WTC11 (cell line): Measurements from ENCODE around the gene FLT3LG. TPM values are rescaled to one million over a fixed set of nuclear protein-coding genes. Genes with fewer than 3 reads are reported as not detected.

Experiments used
- ATAC-seq: fragments of 200-7000 bp; cut with Tn5 transposase; 2 replicates; pipeline ENCODE4 v1.10.0; 2021; ENCODE audit warnings: mild to moderate bottlenecking, moderate library complexity
- CTCF ChIA-PET: fragments of 300-600 bp; sonication (Branson Sonifier 250); formaldehyde crosslinking; loops from one replicate; lab custom pipeline; 2021; ENCODE audit warnings: antibody characterized with exemption; lab: Charles Lee
- POLR2A ChIA-PET: fragments of 350-600 bp; sonication (Branson Sonifier 250); formaldehyde crosslinking; loops from one replicate; lab custom pipeline; 2021; ENCODE audit warnings: antibody characterized with exemption; lab: Charles Lee
- DNase-seq: peaks from one replicate; pipeline ENCODE4 v3.0.0; 2021; ENCODE audit warnings: low spot score
- H3K27ac Mint-ChIP-seq: 2 replicates; pipeline ENCODE4 v1.8.0; 2021; ENCODE audit warnings: mixed read lengths
- H3K27me3 Mint-ChIP-seq: 2 replicates; pipeline ENCODE4 v1.8.0; 2021; ENCODE audit warnings: low read depth, mild to moderate bottlenecking, moderate library complexity, mixed read lengths
- H3K36me3 Mint-ChIP-seq: 2 replicates; pipeline ENCODE4 v1.8.0; 2021; ENCODE audit warnings: mixed read lengths
- H3K4me1 Mint-ChIP-seq: 2 replicates; pipeline ENCODE4 v1.8.0; 2022; ENCODE audit warnings: mixed read lengths
- H3K4me3 Mint-ChIP-seq: 2 replicates; pipeline ENCODE4 v1.8.0; 2021; ENCODE audit warnings: mild to moderate bottlenecking, moderate library complexity, mixed read lengths
- H3K9me3 Mint-ChIP-seq: 2 replicates; pipeline ENCODE4 v1.8.0; 2021; ENCODE audit warnings: mixed read lengths
- AR ChIP-seq: fragments of 250-450 bp; sonication (Bioruptor Pico); IDR thresholded peaks from 2 replicates; pipeline ENCODE4 v1.9.0; 2021; ENCODE audit warnings: mild to moderate bottlenecking
- ATF1 ChIP-seq: sonication (generic); formaldehyde crosslinking; IDR thresholded peaks from 2 replicates; pipeline ENCODE4 v1.8.1; 2023; ENCODE audit warnings: mild to moderate bottlenecking, moderate library complexity, missing genetic modification reagents
- ATF6 ChIP-seq: sonication (generic); formaldehyde crosslinking; IDR thresholded peaks from 2 replicates; pipeline ENCODE4 v1.8.1; 2023; ENCODE audit warnings: mild to moderate bottlenecking, missing genetic modification reagents
- CDX4 ChIP-seq: fragments of 250-450 bp; sonication (Bioruptor Pico); IDR thresholded peaks from 2 replicates; pipeline ENCODE4 v1.9.0; 2021; ENCODE audit warnings: moderate library complexity, mild to moderate bottlenecking, inconsistent platforms, borderline replicate concordance
- ELF4 ChIP-seq: sonication (generic); formaldehyde crosslinking; IDR thresholded peaks from 2 replicates; pipeline ENCODE4 v1.8.1; 2022; ENCODE audit warnings: low read depth, mild to moderate bottlenecking, moderate library complexity, missing genetic modification reagents
- FOXJ3 ChIP-seq: sonication (generic); formaldehyde crosslinking; IDR thresholded peaks from 2 replicates; pipeline ENCODE4 v1.9.0; 2021; ENCODE audit warnings: missing genetic modification reagents, mild to moderate bottlenecking, borderline replicate concordance
- FOXK1 ChIP-seq: sonication (generic); formaldehyde crosslinking; IDR thresholded peaks from 2 replicates; pipeline ENCODE4 v1.8.0; 2022; ENCODE audit warnings: mild to moderate bottlenecking, moderate library complexity, missing genetic modification reagents
- FOXP4 ChIP-seq: sonication (generic); formaldehyde crosslinking; IDR thresholded peaks from 2 replicates; pipeline ENCODE4 v1.8.0; 2022; ENCODE audit warnings: mild to moderate bottlenecking, missing genetic modification reagents
- GRHL2 ChIP-seq: fragments of 250-450 bp; sonication (Bioruptor Pico); IDR thresholded peaks from 2 replicates; pipeline ENCODE4 v1.8.0; 2022; ENCODE audit warnings: mild to moderate bottlenecking, moderate library complexity; ENCODE audit not compliant: insufficient replicate concordance, severe bottlenecking
- IRF2 ChIP-seq: sonication (generic); formaldehyde crosslinking; IDR thresholded peaks from 2 replicates; pipeline ENCODE4 v1.8.0; 2022; ENCODE audit warnings: low read depth, missing genetic modification reagents, borderline replicate concordance
- MYBL2 ChIP-seq: sonication (generic); formaldehyde crosslinking; IDR thresholded peaks from 2 replicates; pipeline ENCODE4 v1.8.1; 2023; ENCODE audit warnings: mild to moderate bottlenecking, moderate library complexity, missing genetic modification reagents
- NFYB ChIP-seq: sonication (generic); formaldehyde crosslinking; conservative IDR thresholded peaks from 2 replicates; pipeline ENCODE4 v1.8.0; 2022; ENCODE audit warnings: low read depth, missing genetic modification reagents
- NR2C2 ChIP-seq: sonication (generic); formaldehyde crosslinking; IDR thresholded peaks from 2 replicates; pipeline ENCODE4 v1.8.0; 2022; ENCODE audit warnings: mild to moderate bottlenecking, missing genetic modification reagents
- SMAD3 ChIP-seq: sonication (generic); formaldehyde crosslinking; IDR thresholded peaks from 2 replicates; pipeline ENCODE4 v1.8.0; 2022; ENCODE audit warnings: missing genetic modification reagents, mild to moderate bottlenecking, borderline replicate concordance
- SOX15 ChIP-seq: fragments of 250-450 bp; sonication (Bioruptor Pico); IDR thresholded peaks from 2 replicates; pipeline ENCODE4 v1.9.0; 2021; ENCODE audit warnings: mild to moderate bottlenecking
- USF1 ChIP-seq: sonication (generic); formaldehyde crosslinking; IDR thresholded peaks from 2 replicates; pipeline ENCODE4 v1.8.0; 2022; ENCODE audit warnings: mild to moderate bottlenecking, missing genetic modification reagents
- ZBTB43 ChIP-seq: sonication (generic); formaldehyde crosslinking; IDR thresholded peaks from 2 replicates; pipeline ENCODE4 v1.8.1; 2023; ENCODE audit warnings: mild to moderate bottlenecking, missing genetic modification reagents
- ZNF121 ChIP-seq: sonication (generic); formaldehyde crosslinking; IDR thresholded peaks from 2 replicates; pipeline ENCODE4 v1.8.0; 2023; ENCODE audit warnings: missing genetic modification reagents
- ZNF138 ChIP-seq: sonication (generic); formaldehyde crosslinking; conservative IDR thresholded peaks from 2 replicates; pipeline ENCODE4 v1.8.1; 2022; ENCODE audit warnings: mild to moderate bottlenecking, moderate library complexity, missing genetic modification reagents
- ZNF263 ChIP-seq: sonication (generic); formaldehyde crosslinking; IDR thresholded peaks from 2 replicates; pipeline ENCODE4 v1.8.1; 2022; ENCODE audit warnings: low read depth, mild to moderate bottlenecking, moderate library complexity, missing genetic modification reagents
- ZNF423 ChIP-seq: fragments of 250-450 bp; sonication (Bioruptor Pico); IDR thresholded peaks from 2 replicates; pipeline ENCODE4 v2.1.2; 2022; ENCODE audit warnings: mild to moderate bottlenecking, moderate library complexity
- ZNF512 ChIP-seq: sonication (generic); formaldehyde crosslinking; IDR thresholded peaks from 2 replicates; pipeline ENCODE4 v1.8.1; 2022; ENCODE audit warnings: missing genetic modification reagents, borderline replicate concordance
- total RNA-seq: library from RNA; stranded (reverse); gene quantifications from 3 replicates; pipeline ENCODE4 v1.2.3, GENCODE V29; 2021

The FLT3LG gene
- total RNA-seq, 1 experiment from 2014 or later = 2.9 TPM

GRCh38 chr19:49463960-49464740, 9.9 kb upstream of the FLT3LG start (continued):
- TF ChIP-seq ZNF512 (CRISPR knock-in tag) = no peak
- TF ChIP-seq MYBL2 (CRISPR knock-in tag) = no peak
- TF ChIP-seq ZNF138 (CRISPR knock-in tag) = no peak
- no peak for TF ChIP-seq SMAD3
- no peak for TF ChIP-seq USF1 (CRISPR knock-in tag)

- no peaks in the 10 kb centered on the region for H3K9me3 Mint-ChIP-seq
- peaks cover 7% of the 10 kb centered on the region for H3K4me1 Mint-ChIP-seq
- ChIA-PET CTCF (interaction anchor here (0.9 to 1.7 kb wide), 2 partner anchors 11 to 82 kb away, joined by 3 to 5 read pairs; no protein-coding TSS in a partner anchor), POLR2A (no interaction called here)
- H3K4me3 Mint-ChIP-seq = no peak overlapping the region
- no peaks in the 10 kb centered on the region for H3K27me3 Mint-ChIP-seq
- no peak for DNase-seq
- TF ChIP-seq CDX4 (no peak), ELF4 (no peak), ZNF263 (CRISPR knock-in tag) (no peak), ZNF121 (CRISPR knock-in tag) (no peak), IRF2 (CRISPR knock-in tag) (no peak), FOXJ3 (CRISPR knock-in tag) (no peak), NFYB (no peak), NR2C2 (CRISPR knock-in tag) (no peak), AR (CRISPR knock-in tag) (no peak), GRHL2 (CRISPR knock-in tag) (no peak), ZBTB43 (no peak)
- peaks cover 6% of the 10 kb centered on the region for H3K36me3 Mint-ChIP-seq
- ATAC-seq = no peak
- no peak overlapping the region for H3K27ac Mint-ChIP-seq
Observed at GRCh38 chr19:49465371-49465770, 8.6 kb upstream of the FLT3LG start.

- no peak overlapping the region for H3K4me3 Mint-ChIP-seq
- H3K4me1 Mint-ChIP-seq = peaks cover 7% of the 10 kb centered on the region
- ChIA-PET POLR2A (no interaction called here), CTCF (interaction anchor here (1.2 to 1.7 kb wide), 5 partner anchors 13 to 141 kb away, joined by 3 to 7 read pairs (median 5); partner anchors contain the start of gene ALDH16A1)
- H3K36me3 Mint-ChIP-seq = peaks cover 2% of the 10 kb centered on the region; the same call in 1 of the 2 replicates
- DNase-seq (no peak), ATAC-seq (no peak)
- H3K27ac Mint-ChIP-seq = no peak overlapping the region
- no peaks in the 10 kb centered on the region for H3K27me3 Mint-ChIP-seq
- H3K9me3 Mint-ChIP-seq = no peaks in the 10 kb centered on the region
- TF ChIP-seq FOXK1 = no peak
- no peak for TF ChIP-seq FOXP4
- TF ChIP-seq ATF1 = no peak
- no peak for TF ChIP-seq ZNF423
- TF ChIP-seq ATF6 (CRISPR knock-in tag) = no peak
- TF ChIP-seq SOX15 (CRISPR knock-in tag) = no peak
Observed at GRCh38 chr19:49468199-49468598, 5.8 kb upstream of the FLT3LG start.
